Activated naive CD4-positive, alpha-beta T cell treated with anti-CD3 and anti-CD28 coated beads, Interleukin-2, amount 50 U/mL, for 16 hours (primary cell): ENCODE measurements around the gene CREB1.
"Not testable (repeated sequence)": the region's sequence is repeated elsewhere in the genome, so short reads cannot be mapped to it uniquely, and the experiment has no call there.

Experiments used
- DNase-seq: peaks from one replicate; pipeline ENCODE4 v3.0.0-alpha.2; 2020

Gene CREB1

GRCh38 chr2:207529330-207530159 lies at the start of gene CREB1:
Gene CREB1, plus strand, starts transcription at chr2:207529962. Its CDS starts 25,674 bp downstream, at chr2:207555636.
- peak; percentile 100 for DNase-seq

DNA sequence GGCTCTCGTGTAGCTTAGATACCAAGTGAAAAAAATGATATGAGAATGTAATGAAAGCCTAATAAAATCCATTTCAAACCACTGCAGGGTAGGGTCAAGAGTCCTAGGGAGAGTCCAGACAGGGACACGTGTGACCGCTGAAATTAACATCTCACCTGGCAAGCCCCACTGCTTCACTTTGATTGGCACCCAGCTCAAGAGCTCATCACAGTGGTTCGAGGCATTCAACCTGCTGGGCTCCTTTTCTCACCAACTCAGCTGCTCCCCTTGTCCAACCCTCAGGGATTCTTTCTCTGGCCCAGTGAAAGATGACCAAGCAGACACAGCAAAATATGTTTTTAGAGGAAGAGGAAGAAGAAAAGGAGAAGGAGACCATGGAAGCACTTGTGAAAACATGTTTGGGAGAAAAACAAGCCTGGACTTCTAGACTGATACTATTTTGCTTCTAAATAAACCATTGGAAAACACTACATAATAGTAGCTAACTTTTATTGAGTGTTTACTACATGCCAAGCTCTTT lies 49.2 kb upstream of the CREB1 start:
- DNase-seq, result no peak

DNA sequence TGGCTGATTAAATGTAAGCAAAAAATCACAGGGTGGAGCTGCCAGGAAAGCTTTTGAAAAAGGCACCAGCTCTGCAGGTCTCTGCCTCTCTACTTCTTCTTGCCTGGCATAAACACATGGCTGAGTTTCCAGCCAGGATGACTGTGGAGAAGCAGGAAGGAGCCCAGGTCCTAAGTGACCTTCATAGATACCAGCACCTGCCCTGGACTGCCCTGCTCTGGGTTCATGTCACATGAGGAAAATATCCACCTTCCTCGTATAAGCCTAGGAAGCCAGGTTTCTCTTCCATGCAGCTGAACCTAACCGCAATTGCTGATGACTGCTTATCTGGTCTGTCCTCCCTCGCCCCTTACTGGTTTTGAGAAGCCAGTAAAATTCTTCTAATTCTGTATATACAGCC lies 47.8 kb upstream of the CREB1 start:
- DNase-seq, result no peak

DNA sequence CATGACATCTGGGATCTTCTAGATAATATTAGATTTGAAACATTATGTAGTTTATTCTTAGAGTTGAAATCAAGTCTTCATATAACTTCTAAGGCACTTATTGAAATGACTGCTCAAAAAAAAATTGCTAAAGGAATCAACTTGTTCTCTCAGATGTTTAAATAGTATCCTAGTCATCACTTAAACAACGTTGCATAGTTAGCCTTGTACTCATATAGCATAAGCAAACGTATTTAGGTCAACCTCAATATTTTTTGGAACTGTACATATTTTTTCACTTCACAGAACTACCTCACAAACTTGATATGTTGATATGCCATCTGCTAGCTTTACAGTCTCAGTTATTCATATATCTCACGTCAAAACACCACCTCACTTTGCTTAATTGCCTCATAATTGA lies 47.1 kb upstream of the CREB1 start:
- DNase-seq, result no peak

DNA sequence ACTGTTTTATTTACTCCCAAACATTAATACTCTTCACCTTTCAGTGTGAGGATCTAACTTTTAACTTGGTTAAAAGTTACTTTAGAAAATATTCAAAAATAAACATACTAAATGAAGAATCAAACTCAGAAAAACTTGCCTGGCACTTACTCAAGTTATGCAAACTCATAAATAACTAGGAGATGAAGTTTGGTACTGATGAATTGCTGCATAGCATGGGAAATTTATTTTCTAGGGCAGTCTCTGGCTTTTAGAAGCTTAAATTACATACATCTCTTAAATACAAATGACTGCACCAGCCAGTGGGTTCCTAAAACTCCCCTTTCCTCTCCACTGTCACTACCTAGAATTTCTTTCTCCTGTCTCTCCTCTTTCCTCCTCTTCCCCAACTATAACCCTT lies 46.7 kb upstream of the CREB1 start:
- DNase-seq, result no peak

DNA sequence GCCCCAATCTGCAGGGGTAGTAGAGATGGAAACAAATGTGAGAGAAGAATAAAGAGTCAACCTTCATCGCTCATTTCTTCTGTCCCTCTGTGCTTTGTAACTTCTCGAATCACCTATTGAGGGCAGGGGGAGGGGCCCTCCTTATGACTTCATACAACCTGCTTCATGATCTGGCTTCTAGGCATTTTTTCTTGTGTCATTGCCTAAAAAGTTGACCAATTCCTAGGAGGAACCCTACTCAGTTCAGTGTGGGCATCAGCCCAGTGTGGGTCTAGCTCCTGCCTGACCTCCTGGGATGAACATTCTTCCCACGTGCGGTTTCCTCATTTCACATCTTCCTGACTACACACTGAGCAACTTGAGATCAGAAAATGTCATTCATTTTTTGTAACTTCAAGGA lies 46.3 kb upstream of the CREB1 start:
- no peak for DNase-seq

- DNase-seq, result no peak
Measured at GRCh38 chr2:207484444-207485391, 45.0 kb upstream of the CREB1 start.

DNA sequence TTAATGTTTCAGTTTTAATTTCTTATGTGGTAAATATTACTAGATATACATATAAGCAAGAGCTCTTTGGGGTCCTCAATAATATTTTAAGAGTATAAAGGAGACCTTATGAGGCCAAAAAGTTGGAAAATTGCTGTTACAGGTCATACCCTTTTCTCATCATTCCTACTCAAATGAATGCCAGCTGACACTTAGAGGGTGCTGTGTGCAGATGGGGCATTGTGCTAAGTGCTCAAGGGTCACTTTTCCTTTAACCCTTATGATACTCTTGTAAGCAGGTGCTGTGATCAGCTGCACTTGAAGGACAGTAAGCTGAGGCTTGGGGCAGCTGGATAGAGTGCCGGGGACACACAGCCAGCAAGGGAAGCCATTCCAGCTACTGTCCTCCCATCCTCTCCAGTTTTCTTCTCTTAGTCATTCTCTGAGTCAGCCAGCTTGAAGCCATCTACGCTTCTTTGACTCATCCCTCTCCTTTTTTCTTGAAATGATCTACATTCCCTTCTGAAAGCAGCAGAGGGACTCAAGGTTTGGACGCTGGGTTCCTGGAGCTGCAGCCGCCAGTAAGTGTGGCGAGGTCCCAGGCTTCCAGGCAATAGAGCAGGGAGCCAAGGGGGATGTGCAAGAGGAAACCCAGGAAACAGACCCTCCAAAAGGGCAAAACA lies 42.0 kb upstream of the CREB1 start:
- no peak for DNase-seq

DNA sequence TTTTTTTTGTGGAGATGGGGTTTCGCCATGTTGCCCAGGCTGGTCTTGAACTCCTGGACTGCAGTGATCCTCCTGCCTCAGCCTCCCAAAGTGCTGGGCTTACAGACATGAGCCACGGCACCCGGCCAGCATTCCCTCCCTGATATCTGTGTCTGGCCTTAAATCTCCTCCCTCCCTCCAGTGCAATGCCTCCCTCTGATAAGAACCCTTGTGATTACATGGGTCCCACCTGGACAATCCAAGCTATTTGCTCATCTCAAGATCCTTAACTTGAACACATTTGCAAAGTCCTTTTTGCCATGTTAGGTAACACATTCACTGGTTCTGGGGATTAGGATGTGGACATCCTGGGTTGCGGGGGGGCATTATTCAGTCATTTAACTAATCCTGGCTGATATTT lies 40.5 kb upstream of the CREB1 start:
- no peak for DNase-seq

DNA sequence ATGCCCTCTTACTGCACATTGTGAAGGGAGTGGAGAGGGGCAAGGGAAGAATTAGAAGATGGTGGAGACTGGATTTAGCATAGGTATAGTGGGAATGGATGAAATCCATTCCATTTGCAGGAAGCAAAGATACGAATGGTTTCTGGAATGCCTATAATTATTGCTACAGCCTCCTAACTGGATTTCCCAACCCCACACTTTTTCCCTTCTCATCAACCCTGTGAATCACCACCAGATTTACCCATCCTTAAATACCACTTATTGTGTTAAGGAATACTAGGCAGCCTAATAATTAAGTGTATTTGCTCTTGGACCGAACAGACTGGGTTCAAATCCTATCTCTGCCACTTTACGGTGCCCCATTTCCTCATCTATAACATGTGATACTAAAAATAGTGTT lies 39.3 kb upstream of the CREB1 start:
- no peak for DNase-seq

GRCh38 chr2:207491086-207491485 lies 38.7 kb upstream of the CREB1 start:
- no peak for DNase-seq

DNA sequence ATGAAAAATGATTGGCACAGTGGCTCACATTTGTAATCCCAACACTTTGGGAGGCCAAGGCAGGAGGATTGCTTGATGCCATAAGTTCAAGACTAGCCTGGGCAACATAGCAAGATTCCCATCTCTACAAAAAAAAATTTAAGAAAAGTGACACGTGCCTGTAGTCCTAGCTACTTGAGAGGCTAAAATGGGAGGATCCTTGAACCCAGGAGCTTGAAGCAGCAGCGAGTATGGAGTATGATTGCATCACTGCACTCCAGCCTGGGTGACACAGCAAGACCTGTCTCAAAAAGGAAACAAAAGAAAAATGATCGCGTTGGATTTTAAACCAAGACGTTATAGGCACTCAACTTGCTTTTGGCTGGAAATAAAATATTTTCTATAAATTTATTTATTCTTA lies 37.8 kb upstream of the CREB1 start:
- DNase-seq, result no peak

DNA sequence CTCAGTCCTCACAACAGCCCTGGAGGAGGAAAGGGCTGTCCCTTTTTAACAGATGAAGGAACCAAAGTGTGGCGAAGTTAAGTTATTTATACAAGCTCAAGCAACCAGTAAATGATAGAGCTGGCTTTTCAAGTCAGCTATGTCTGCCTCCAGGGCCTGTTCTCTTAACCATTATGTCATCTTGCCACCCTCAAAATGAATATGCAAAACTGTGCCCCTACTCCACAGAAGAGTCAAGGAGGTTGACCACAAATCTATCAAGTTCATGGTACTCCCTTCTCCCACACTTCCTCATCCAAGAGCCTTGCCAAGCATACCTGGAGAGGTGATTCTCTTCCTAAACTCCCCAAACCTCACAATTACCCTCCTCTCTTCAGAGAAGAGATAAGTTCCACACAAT lies 37.3 kb upstream of the CREB1 start:
- no peak for DNase-seq

DNA sequence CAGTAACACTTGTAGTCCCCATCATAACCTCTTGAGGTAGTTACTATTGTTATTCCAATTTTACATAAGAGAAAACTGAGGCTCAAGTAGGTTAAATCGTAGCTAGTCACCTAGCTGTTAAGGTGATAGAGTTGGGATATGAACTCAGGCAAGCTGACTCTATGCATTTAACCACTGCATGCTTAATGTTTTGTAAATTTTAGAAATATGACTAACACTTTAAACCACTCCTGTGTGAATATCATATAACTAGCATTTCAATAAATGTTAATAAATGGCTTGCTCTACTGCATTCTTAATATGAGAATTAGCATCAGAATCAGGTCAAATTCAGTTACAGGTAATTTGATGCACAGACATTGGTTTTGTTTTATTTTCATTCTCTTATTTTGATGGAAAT lies 35.6 kb upstream of the CREB1 start:
- no peak for DNase-seq

DNA sequence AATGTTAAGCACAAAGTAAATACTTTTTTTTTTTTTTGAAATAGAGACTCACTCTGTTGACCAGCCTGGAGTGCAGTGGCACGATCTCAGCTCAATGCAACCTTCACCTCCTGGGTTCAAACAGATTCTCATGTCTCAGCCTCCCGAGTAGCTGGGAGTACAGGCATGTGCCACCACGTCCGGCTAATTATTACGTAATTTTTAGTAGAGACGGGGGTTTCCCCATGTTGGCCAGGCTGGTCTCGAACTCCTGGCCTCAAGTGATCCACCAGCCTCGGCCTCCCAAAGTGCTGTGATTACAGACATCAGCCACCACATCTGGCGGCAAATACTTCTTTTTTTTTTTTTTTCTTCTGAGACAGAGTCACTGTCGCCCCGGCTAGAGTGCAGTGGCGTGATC lies 32.8 kb upstream of the CREB1 start:
- not testable (repeated sequence) for DNase-seq

- DNase-seq, result no peak
Measured at GRCh38 chr2:207497596-207497995, 32.2 kb upstream of the CREB1 start.

DNA sequence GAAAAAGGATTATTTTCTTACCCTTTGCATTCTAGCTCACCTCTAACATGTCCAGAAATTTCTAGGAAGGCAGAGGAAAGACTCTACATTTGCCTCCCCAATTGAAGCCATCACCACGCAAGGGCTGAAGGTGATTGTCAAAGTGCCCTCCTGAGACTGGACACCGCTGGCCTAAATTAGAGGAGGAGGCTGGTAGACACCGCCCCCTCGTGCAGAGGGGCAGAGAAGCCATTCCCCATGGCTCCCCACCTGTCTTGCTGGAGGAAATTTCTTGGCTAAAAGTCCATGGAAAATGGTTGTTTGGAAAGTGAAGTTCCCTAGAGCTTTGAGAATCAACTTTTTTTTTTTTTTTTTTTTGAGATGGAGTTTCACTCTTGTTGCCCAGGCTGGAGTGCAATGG lies 31.3 kb upstream of the CREB1 start:
- no peak for DNase-seq

GRCh38 chr2:207499114-207499513 lies 30.6 kb upstream of the CREB1 start:
- DNase-seq, result no peak

- DNase-seq, result no peak
Measured at GRCh38 chr2:207501802-207502576, 27.8 kb upstream of the CREB1 start.

DNA sequence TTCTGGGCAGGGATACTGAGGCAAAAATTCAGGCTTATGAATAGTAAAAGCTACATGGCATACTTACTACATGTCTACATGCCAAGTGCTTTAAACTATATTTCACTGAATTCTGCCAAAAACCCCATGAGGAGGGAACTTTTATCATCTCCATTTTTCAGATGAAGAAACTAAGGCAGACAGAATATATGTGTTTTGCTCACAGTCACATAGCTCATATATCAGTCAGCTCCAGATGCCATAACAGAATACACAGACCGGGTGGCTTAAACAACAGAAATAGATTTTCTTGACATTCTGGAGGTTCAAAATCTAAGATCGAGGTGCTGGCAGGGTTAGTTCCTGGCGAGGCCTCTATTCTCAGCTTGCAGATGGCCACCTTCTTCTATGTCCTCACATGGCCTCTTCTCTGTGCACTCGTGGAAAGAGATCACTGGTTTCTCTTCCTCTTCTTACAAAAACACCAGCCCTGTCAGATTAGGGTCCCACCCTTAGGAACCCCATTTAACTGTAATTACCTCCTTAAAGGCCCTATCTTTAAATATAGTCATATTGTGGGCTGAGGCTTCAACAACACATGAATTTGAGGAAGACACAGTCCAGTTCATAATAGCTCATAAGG lies 27.1 kb upstream of the CREB1 start:
- DNase-seq, result no peak

- DNase-seq, result no peak
Measured at GRCh38 chr2:207503234-207503633, 26.5 kb upstream of the CREB1 start.
